ENCODE results near the gene GAN.

DNA sequence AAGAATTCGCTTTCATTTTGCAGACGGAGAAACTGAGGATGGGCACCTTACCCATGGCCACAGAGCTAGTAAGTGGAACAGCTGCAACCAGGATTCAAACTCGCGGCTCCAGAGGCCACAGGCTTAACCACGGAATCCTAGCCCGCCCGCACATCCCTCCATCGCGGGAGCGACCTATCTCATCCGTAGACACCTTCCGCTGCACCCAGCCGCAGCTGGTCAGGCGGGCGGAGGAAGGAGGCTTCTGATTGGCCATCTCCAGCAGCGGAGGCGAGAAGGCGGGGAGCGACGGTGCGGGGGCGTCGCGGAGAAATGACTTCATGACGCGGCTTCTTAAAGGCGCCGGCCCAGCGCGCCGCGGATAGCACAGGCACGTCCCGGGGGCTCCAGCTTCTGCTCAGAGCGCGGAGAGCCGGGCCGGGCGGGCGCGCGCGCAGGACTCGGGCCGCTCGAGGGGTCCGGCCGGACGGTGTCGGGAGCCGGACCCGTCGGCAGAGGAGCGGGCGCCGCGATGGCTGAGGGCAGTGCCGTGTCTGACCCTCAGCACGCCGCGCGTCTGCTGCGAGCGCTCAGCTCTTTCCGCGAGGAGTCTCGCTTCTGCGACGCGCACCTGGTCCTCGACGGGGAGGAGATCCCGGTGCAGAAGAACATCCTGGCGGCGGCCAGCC lies at the start of gene GAN:
- TF ChIP-seq, protein P1, sequence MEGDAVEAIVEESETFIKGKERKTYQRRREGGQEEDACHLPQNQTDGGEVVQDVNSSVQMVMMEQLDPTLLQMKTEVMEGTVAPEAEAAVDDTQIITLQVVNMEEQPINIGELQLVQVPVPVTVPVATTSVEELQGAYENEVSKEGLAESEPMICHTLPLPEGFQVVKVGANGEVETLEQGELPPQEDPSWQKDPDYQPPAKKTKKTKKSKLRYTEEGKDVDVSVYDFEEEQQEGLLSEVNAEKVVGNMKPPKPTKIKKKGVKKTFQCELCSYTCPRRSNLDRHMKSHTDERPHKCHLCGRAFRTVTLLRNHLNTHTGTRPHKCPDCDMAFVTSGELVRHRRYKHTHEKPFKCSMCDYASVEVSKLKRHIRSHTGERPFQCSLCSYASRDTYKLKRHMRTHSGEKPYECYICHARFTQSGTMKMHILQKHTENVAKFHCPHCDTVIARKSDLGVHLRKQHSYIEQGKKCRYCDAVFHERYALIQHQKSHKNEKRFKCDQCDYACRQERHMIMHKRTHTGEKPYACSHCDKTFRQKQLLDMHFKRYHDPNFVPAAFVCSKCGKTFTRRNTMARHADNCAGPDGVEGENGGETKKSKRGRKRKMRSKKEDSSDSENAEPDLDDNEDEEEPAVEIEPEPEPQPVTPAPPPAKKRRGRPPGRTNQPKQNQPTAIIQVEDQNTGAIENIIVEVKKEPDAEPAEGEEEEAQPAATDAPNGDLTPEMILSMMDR (conservative IDR thresholded peaks at IDR 0.05 in 1 of 2, IDR thresholded peaks at IDR 0.05 in 1 of 2; ENCODE audit: low read depth in 1 of 2, low read length in 2 of 2): no peak
- TF ChIP-seq EZH2 (IDR thresholded peaks at IDR 0.05; ENCODE audit: low read length, missing control alignments): no peak

Data from fibroblast of lung (primary cell).